Esophagus muscularis mucosa (tissue), 4 donors: ENCODE data around the gene PLAU. TPM values are rescaled to one million over a fixed set of nuclear protein-coding genes. Genes with fewer than 3 reads are reported as not detected.

Experiments used
- DNase-seq: peaks from one replicate; pipeline ENCODE4 v3.0.0-alpha.2; 2017; ENCODE audit errors: extremely low spot score
- H3K27ac ChIP-seq, 4 donors: fragments of 200-600 bp; sonication (generic); replicated peaks in 1 of 4; 1 replicate in 3 of 4; 2 replicates in 1 of 4; pipeline ENCODE4 v1.5.1; 2016 to 2019; ENCODE audit warnings: mild to moderate bottlenecking in 1 of 4
- H3K27me3 ChIP-seq, 4 donors: fragments of 200-600 bp; sonication (generic); one replicate each; pipeline versions ENCODE4 v1.5.1 to v1.6.0; 2016 to 2019
- H3K36me3 ChIP-seq, 4 donors: fragments of 200-600 bp; sonication (generic); one replicate each; pipeline ENCODE4 v1.5.1; 2016 to 2019
- H3K4me1 ChIP-seq, 4 donors: fragments of 200-600 bp; sonication (generic); one replicate each; pipeline ENCODE4 v1.5.1; 2016 to 2019
- H3K4me3 ChIP-seq, 4 donors: fragments of 200-600 bp; sonication (generic); 1 replicate in 2 of 4; 2 replicates in 2 of 4; pipeline ENCODE4 v1.5.1; 2016 to 2019; ENCODE audit warnings: mild to moderate bottlenecking in 4 of 4, moderate library complexity in 1 of 4
- H3K9me3 ChIP-seq, 4 donors: fragments of 200-600 bp; sonication (generic); 1 replicate in 3 of 4; 2 replicates in 1 of 4; pipeline ENCODE4 v1.5.1; 2016 to 2019
- CTCF ChIP-seq, 3 experiments: fragments of 200-600 bp in 2 of 3; fragments of 450-650 bp in 1 of 3; sonication (generic) in 2 of 3; IDR thresholded peaks; one replicate each; pipeline ENCODE4 v1.5.1; 2017 to 2019; ENCODE audit warnings: antibody characterized with exemption in 3 of 3, mild to moderate bottlenecking in 2 of 3, moderate library complexity in 1 of 3
- EP300 ChIP-seq: sonication (generic); formaldehyde crosslinking; IDR thresholded peaks from one replicate; pipeline ENCODE4 v1.6.1; 2017; ENCODE audit warnings: antibody characterized with exemption
- POLR2A ChIP-seq: fragments of 450-650 bp; IDR thresholded peaks from one replicate; pipeline ENCODE4 v1.6.1; 2017; ENCODE audit warnings: antibody characterized with exemption, moderate library complexity, mild to moderate bottlenecking, low read depth
- POLR2AphosphoS5 ChIP-seq, 2 donors: sonication (generic); formaldehyde crosslinking; IDR thresholded peaks; one replicate each; pipeline ENCODE4 v1.6.1; 2017; ENCODE audit warnings: antibody characterized with exemption in 2 of 2
- WGBS: methylation state at CpG from one replicate; pipeline ENCODE4 v1.1.5; 2018; 5-methylcytosine and 5-hydroxymethylcytosine counted together
- intact Hi-C: fragments of 100-400 bp; cut with DNase I; formaldehyde crosslinking; loops from one replicate; pipeline ENCODE4 v1.15.1; 2023
- total RNA-seq, 4 donors: library from RNA; depleted of rRNA; stranded (reverse); fragments of >200 nt; gene quantifications; one replicate each; pipeline versions ENCODE4 v1.1.0 to v1.2.1, GENCODE V29; 2016

Gene PLAU
- total RNA-seq, 4 donors from 2014 or later = 4.2 to 38.3 (median 6.9) TPM

GRCh38 chr10:73941300-73941699 is 30.4 kb downstream of the PLAU start:
- 90% methylated on average over 2 of the region's 2 CpGs for WGBS
- TF ChIP-seq POLR2AphosphoS5 (IDR thresholded peaks at IDR 0.05) (no peak), EP300 (no peak), POLR2A (no peak), CTCF (IDR thresholded peaks at IDR 0.05) (no peak)

GRCh38 chr10:73944356-73945100 is 33.6 kb downstream of the PLAU start:
- Histone ChIP-seq H3K9me3 (no peaks in the 10 kb centered on the region), H3K4me1 (peaks cover 7 to 15% (median 14%) of the 10 kb centered on the region in 4 donors), H3K27ac (no peak overlapping the region), H3K27me3 (no peaks in the 10 kb centered on the region), H3K4me3 (no peak overlapping the region), H3K36me3 (no peaks in the 10 kb centered on the region)
- TF ChIP-seq CTCF (IDR thresholded peaks at IDR 0.05) (no peak), EP300 (no peak), POLR2AphosphoS5 (IDR thresholded peaks at IDR 0.05) (no peak), POLR2A (no peak)
- intact Hi-C loops = loop anchor here (10.0 kb wide), 1 partner anchor 140 kb away; no protein-coding TSS in a partner anchor
- no peak for DNase-seq
- WGBS = 94% methylated on average over 19 of the region's 35 CpGs

More at GRCh38 chr10:73941300-73941699, 30.4 kb downstream of the PLAU start:
- H3K4me1 ChIP-seq = peaks cover 17 to 28% (median 27%) of the 10 kb centered on the region in 4 donors
- DNase-seq = no peak
- no peak overlapping the region for H3K4me3 ChIP-seq
- H3K27me3 ChIP-seq = no peaks in the 10 kb centered on the region
- H3K9me3 ChIP-seq = no peaks in the 10 kb centered on the region
- H3K27ac ChIP-seq = peak overlapping the region in 3 of 4 donors; percentile 53 to 61 (median 58)
- H3K36me3 ChIP-seq = no peaks in the 10 kb centered on the region
- intact Hi-C loops = loop anchor here (1.0 to 10.0 kb wide), 2 partner anchors 55 to 144 kb away; no protein-coding TSS in a partner anchor

GRCh38 chr10:73946253-73947145 is 35.6 kb downstream of the PLAU start:
- Histone ChIP-seq H3K27ac (no peak overlapping the region), H3K4me1 (no peaks in the 10 kb centered on the region), H3K27me3 (no peaks in the 10 kb centered on the region), H3K9me3 (no peaks in the 10 kb centered on the region), H3K36me3 (no peaks in the 10 kb centered on the region), H3K4me3 (no peak overlapping the region)
- intact Hi-C loops = loop anchor here (10.0 kb wide), 1 partner anchor 138 kb away; no protein-coding TSS in a partner anchor
- no peak for DNase-seq
- no peak for TF ChIP-seq POLR2AphosphoS5 (IDR thresholded peaks at IDR 0.05)
- no peak for TF ChIP-seq EP300
- no peak for TF ChIP-seq POLR2A
- no peak for TF ChIP-seq CTCF (IDR thresholded peaks at IDR 0.05)
- 89% methylated on average over 9 of the region's 9 CpGs for WGBS

- H3K4me3 ChIP-seq = no peak overlapping the region
- H3K36me3 ChIP-seq = no peaks in the 10 kb centered on the region
- H3K4me1 ChIP-seq = no peaks in the 10 kb centered on the region
- TF ChIP-seq POLR2AphosphoS5 (IDR thresholded peaks at IDR 0.05) (no peak), CTCF (IDR thresholded peaks at IDR 0.05) (no peak), EP300 (no peak), POLR2A (no peak)
- no peak overlapping the region for H3K27ac ChIP-seq
- H3K27me3 ChIP-seq = no peaks in the 10 kb centered on the region
- DNase-seq = no peak
- no peaks in the 10 kb centered on the region for H3K9me3 ChIP-seq
- intact Hi-C loops = loop anchor here (10.0 kb wide), 1 partner anchor 136 kb away; no protein-coding TSS in a partner anchor
- 85% methylated on average over 10 of the region's 10 CpGs for WGBS
Measured at GRCh38 chr10:73948947-73949633, 38.2 kb downstream of the PLAU start.
